Fibroblast of the aortic adventitia (primary cell): ENCODE data around the gene ARSD. TPM values are rescaled to one million over a fixed set of nuclear protein-coding genes. Genes with fewer than 3 reads are reported as not detected.

Experiments used
- DNase-seq: peaks from one replicate; pipeline ENCODE4 v3.0.0-alpha.2; 2010; ENCODE audit warnings: low read depth
- H3K4me3 ChIP-seq: 2 replicates; pipeline ENCODE4 v1.5.1; 2011; ENCODE audit warnings: low read depth, mild to moderate bottlenecking, control low read depth, low read length, moderate library complexity
- total RNA-seq: library from RNA; depleted of rRNA; stranded (reverse); fragments of >200 nt; gene quantifications from 2 replicates; pipeline ENCODE4 v1.2.3, GENCODE V29; 2012; ENCODE audit warnings: low replicate concordance
- TF ChIP-seq, protein P1 (sequence below): IDR thresholded peaks from 2 replicates; pipeline ENCODE4 v1.5.1; 2011; ENCODE audit warnings: mild to moderate bottlenecking, low read length, control low read depth, inconsistent platforms; ENCODE audit not compliant: insufficient read depth

ARSD gene
- total RNA-seq, 1 donor, result 12.0 TPM

DNA sequence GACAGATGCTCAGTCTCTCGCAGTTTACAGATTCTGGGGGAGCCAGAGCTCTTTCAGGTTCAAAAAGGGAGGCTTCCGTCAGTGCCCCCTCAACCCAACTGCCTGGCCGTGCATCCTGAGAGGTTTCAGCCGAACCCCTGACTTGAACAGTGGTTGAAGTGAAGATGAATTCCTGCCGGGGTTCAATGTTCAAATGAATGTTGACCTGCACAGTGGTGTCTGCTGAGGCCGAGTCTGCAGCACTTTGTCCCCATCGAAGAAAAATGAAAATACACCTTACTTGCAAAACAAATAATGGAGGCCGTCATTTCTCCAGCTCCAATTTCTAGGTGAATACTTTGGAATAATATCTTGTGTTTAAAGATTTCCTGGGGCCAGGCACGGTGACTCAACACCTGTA lies 66.7 kb downstream of the ARSD start:
- DNase-seq, result no peak
- TF ChIP-seq, protein P1, sequence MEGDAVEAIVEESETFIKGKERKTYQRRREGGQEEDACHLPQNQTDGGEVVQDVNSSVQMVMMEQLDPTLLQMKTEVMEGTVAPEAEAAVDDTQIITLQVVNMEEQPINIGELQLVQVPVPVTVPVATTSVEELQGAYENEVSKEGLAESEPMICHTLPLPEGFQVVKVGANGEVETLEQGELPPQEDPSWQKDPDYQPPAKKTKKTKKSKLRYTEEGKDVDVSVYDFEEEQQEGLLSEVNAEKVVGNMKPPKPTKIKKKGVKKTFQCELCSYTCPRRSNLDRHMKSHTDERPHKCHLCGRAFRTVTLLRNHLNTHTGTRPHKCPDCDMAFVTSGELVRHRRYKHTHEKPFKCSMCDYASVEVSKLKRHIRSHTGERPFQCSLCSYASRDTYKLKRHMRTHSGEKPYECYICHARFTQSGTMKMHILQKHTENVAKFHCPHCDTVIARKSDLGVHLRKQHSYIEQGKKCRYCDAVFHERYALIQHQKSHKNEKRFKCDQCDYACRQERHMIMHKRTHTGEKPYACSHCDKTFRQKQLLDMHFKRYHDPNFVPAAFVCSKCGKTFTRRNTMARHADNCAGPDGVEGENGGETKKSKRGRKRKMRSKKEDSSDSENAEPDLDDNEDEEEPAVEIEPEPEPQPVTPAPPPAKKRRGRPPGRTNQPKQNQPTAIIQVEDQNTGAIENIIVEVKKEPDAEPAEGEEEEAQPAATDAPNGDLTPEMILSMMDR, result no peak

DNA sequence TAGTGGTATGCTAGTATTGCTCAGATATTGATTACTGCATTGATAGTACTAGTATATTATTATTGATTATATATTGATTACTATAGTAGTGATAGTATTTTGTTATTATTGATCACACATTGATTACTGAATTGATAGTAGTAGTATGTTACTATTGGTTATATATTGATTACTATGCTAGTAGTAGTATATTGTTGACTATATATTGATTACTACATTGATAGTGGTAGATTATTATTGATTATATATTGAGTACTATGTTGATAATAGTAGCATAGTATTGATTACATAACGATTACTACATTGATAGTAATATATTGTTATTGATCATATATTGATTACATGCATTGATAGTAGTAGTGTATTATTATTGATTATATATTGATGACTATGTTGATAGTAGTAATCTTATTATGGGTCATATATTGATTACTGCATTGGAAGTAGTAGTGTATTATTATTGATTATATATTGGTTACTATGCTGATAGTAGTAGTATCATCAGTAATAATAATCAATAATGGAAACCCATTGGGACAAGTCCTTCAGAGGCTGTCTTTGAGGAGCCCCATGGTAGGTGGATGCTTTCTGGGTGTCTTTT lies 69.8 kb downstream of the ARSD start:
- no peak for DNase-seq
- TF ChIP-seq, protein P1, result no peak
- no peak overlapping the region for H3K4me3 ChIP-seq

More for the DNA sequence above, 66.7 kb downstream of the ARSD start:
- no peak overlapping the region for H3K4me3 ChIP-seq

DNA sequence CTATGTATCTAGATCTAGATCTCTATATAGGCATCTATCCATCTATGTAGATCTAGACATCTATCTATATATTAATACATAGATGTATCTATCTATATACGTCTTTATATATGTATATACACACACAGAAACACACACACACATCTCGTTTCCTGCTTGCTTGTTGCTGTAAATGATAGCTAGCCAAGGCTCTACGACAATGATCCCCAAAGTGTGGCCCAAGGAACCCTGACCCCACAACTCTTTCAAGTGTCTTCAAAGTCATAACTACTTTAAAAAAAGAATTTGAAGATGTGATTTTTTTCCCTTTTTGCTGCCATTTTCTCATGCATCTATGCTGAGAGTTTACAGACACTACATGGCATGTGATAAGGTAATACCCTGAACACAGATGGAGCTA lies 71.6 kb downstream of the ARSD start:
- TF ChIP-seq, protein P1, result no peak
- no peak for DNase-seq
- no peak overlapping the region for H3K4me3 ChIP-seq

DNA sequence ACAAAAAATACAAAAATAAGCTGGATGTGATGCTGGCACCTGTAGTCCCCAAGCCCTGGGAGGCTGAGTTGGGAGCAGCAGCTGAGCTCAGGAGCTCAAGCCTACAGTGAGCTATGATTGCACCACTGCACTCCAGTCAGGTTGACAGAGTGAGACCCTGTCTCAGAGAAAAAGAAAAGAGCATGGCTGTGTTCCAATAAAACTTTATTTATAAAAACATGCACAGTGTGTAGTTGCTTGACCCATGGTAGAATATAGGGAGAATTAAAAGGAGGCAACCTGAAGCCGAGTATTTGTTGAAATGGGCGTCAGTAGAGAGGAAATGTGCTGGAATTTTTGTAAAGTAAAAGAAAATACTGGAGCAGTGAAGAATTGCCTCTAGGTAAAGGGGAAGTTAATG lies 73.4 kb downstream of the ARSD start:
- no peak overlapping the region for H3K4me3 ChIP-seq
- TF ChIP-seq, protein P1, result no peak
- no peak for DNase-seq

DNA sequence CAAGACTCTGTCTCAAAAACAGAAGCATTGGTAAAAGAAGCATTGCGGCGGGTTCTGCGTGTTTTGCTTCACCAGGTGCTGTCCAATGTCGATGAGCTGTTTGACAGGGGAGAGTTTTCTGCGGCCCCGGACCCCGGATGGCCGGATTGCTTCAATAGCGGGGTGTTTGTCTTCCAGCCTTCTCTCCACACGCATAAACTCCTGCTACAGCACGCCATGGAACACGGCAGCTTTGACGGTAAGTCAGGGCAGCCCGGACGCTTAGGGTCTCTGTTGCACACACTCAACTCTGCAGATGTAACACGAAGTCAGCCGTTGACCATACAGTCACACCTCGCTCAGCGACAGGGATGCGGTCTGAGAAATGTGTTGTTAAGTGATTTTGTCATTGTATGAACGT lies 74.2 kb downstream of the ARSD start:
- no peak for DNase-seq
- H3K4me3 ChIP-seq, result no peak overlapping the region
- TF ChIP-seq, protein P1, result no peak

Other genes starting within 250 kb of the ARSD start
- 355 and 675 TPM in 2 replicates for gene CD99, start 238.0 kb downstream of the ARSD start, total RNA-seq
- gene XG, start 177.3 kb downstream of the ARSD start, total RNA-seq, result 13.8 and 50.4 TPM in 2 replicates
- gene GYG2, start 100.4 kb downstream of the ARSD start, total RNA-seq, result 1.1 and 4.3 TPM in 2 replicates
- not detected in 2 replicates for gene ARSH, start 77.2 kb upstream of the ARSD start, total RNA-seq
- not detected in 2 replicates for gene ARSF, start 112.1 kb upstream of the ARSD start, total RNA-seq